Measurements from ENCODE around the gene BMPR1B.

Gene BMPR1B

DNA sequence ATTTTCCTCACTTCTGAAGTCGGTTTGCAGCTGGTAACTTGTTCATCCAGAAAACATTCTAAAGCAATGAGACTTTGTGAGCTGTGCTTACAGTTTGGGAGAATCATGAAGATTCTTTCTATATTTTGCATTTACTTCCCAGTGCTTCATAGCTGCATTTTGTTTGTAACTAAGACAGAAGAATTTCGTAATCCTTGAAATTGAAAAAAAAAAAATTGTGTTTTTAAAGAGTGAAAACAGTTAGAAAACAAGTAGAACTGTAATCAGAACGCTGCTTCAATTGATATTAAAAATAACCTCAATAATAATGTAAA, 398.7 kb downstream of the BMPR1B start:
- no peak for DNase-seq (ENCODE audit: low spot score)
- no peaks in the 10 kb centered on the region for H3K27me3 ChIP-seq (ENCODE audit: insufficient read depth, poor library complexity, severe bottlenecking)
- no peak for ATAC-seq (ENCODE audit: low read depth)
- TF ChIP-seq, protein P1, sequence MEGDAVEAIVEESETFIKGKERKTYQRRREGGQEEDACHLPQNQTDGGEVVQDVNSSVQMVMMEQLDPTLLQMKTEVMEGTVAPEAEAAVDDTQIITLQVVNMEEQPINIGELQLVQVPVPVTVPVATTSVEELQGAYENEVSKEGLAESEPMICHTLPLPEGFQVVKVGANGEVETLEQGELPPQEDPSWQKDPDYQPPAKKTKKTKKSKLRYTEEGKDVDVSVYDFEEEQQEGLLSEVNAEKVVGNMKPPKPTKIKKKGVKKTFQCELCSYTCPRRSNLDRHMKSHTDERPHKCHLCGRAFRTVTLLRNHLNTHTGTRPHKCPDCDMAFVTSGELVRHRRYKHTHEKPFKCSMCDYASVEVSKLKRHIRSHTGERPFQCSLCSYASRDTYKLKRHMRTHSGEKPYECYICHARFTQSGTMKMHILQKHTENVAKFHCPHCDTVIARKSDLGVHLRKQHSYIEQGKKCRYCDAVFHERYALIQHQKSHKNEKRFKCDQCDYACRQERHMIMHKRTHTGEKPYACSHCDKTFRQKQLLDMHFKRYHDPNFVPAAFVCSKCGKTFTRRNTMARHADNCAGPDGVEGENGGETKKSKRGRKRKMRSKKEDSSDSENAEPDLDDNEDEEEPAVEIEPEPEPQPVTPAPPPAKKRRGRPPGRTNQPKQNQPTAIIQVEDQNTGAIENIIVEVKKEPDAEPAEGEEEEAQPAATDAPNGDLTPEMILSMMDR (IDR thresholded peaks at IDR 0.05; ENCODE audit: poor library complexity, severe bottlenecking): peak; percentile 67
- H3K9me3 ChIP-seq (ENCODE audit: severe bottlenecking): no peaks in the 10 kb centered on the region
- no peaks in the 10 kb centered on the region for H3K36me3 ChIP-seq (ENCODE audit: low read depth)
- H3K4me3 ChIP-seq (ENCODE audit: severe bottlenecking): no peak overlapping the region
- no peak overlapping the region for H3K27ac ChIP-seq (ENCODE audit: poor library complexity, severe bottlenecking)
- H3K4me1 ChIP-seq (ENCODE audit: insufficient read depth, poor library complexity, severe bottlenecking): no peaks in the 10 kb centered on the region

DNA sequence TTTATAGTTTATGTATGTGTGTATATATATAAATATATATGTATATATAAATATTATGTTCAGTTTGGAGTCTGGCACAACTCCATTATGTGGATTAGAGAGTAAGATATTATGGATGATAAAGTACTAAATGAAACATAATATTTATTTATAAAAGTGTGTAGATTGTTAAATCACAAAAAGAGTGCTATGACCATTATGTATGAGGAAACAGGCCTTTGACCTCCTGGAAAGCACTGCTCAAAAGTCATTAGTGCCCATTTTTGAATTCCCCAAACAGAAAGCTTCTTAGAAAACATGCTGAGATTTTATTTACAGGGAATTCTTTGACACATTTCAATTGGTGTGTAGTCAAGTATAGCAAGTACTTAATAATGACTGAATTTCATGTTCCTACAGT, 399.8 kb downstream of the BMPR1B start:
- no peak for ATAC-seq (ENCODE audit: low read depth)
- TF ChIP-seq, protein P1 (IDR thresholded peaks at IDR 0.05; ENCODE audit: poor library complexity, severe bottlenecking): no peak
- no peak overlapping the region for H3K27ac ChIP-seq (ENCODE audit: poor library complexity, severe bottlenecking)
- no peaks in the 10 kb centered on the region for H3K27me3 ChIP-seq (ENCODE audit: insufficient read depth, poor library complexity, severe bottlenecking)
- no peak for DNase-seq (ENCODE audit: low spot score)
- no peak overlapping the region for H3K4me3 ChIP-seq (ENCODE audit: severe bottlenecking)
- no peaks in the 10 kb centered on the region for H3K4me1 ChIP-seq (ENCODE audit: insufficient read depth, poor library complexity, severe bottlenecking)
- no peaks in the 10 kb centered on the region for H3K36me3 ChIP-seq (ENCODE audit: low read depth)
- H3K9me3 ChIP-seq (ENCODE audit: severe bottlenecking): no peaks in the 10 kb centered on the region

DNA sequence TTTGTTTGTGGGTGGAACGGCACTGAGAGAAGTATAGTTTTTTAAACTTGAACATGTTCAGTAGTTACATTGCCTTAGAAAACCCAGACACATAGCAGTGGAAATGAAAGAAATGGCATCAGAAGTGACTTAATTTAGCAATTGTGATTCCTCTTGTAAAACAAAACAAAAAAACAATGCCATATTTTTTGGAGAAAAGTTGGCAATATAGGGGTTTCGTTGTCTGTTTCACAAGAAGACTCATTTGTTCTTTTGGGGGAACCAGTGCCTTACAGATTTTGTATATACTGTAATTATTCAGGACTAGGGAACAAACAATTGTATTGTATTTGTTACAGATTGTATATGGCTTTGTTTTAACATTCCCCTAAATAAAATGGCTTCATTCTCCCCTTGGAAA, 400.3 kb downstream of the BMPR1B start:
- Histone ChIP-seq H3K4me1 (ENCODE audit: insufficient read depth, poor library complexity, severe bottlenecking) (no peaks in the 10 kb centered on the region), H3K4me3 (ENCODE audit: severe bottlenecking) (no peak overlapping the region), H3K9me3 (ENCODE audit: severe bottlenecking) (no peaks in the 10 kb centered on the region), H3K36me3 (ENCODE audit: low read depth) (no peaks in the 10 kb centered on the region), H3K27me3 (ENCODE audit: insufficient read depth, poor library complexity, severe bottlenecking) (no peaks in the 10 kb centered on the region), H3K27ac (ENCODE audit: poor library complexity, severe bottlenecking) (no peak overlapping the region)
- TF ChIP-seq, protein P1 (IDR thresholded peaks at IDR 0.05; ENCODE audit: poor library complexity, severe bottlenecking): no peak
- no peak for DNase-seq (ENCODE audit: low spot score)
- no peak for ATAC-seq (ENCODE audit: low read depth)

DNA sequence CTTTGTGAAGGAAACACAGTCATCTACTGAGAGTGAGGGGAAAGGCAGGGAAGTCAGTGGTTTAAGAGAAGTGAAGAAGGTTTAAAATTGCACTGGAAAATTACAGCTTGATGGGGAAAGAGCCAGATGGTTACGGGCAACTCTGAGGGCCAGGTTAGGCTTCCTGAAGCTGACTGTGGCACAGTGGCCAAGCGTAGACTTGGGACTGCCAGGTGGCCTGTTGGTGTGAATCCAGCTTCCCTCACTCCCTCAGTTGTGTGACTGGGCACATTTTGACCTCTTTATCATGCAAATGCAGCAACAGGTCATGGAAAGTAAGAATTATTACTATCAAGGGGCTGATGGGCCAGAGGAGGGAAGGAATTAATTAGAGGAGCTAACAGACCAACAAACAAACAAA, 400.9 kb downstream of the BMPR1B start:
- Histone ChIP-seq H3K4me3 (ENCODE audit: severe bottlenecking) (no peak overlapping the region), H3K9me3 (ENCODE audit: severe bottlenecking) (no peaks in the 10 kb centered on the region), H3K27ac (ENCODE audit: poor library complexity, severe bottlenecking) (no peak overlapping the region), H3K36me3 (ENCODE audit: low read depth) (no peaks in the 10 kb centered on the region), H3K4me1 (ENCODE audit: insufficient read depth, poor library complexity, severe bottlenecking) (no peaks in the 10 kb centered on the region), H3K27me3 (ENCODE audit: insufficient read depth, poor library complexity, severe bottlenecking) (no peaks in the 10 kb centered on the region)
- TF ChIP-seq, protein P1 (IDR thresholded peaks at IDR 0.05; ENCODE audit: poor library complexity, severe bottlenecking): no peak
- ATAC-seq (ENCODE audit: low read depth) (no peak), DNase-seq (ENCODE audit: low spot score) (no peak)

DNA sequence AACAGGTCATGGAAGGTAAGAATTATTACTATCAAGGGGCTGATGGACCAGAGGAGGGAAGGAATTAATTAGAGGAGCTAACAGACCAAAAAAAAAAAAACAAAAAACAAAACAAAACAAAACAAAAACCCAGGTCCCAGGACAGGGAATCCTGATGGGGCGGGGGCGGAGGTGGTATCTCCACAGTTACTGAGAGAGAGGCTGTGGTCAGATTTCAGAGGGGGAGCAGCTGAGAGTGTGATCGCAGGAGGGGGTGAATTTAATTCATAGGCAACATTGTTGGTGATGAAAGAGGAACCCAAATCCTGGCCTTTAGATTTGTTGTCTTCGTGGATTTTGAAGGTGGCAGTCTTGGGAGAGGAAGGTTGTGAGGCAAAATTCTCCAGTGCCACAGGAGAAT, 401.6 kb downstream of the BMPR1B start:
- no peak overlapping the region for H3K4me3 ChIP-seq (ENCODE audit: severe bottlenecking)
- H3K27me3 ChIP-seq (ENCODE audit: insufficient read depth, poor library complexity, severe bottlenecking): no peaks in the 10 kb centered on the region
- no peak for DNase-seq (ENCODE audit: low spot score)
- no peaks in the 10 kb centered on the region for H3K36me3 ChIP-seq (ENCODE audit: low read depth)
- no peak for ATAC-seq (ENCODE audit: low read depth)
- no peak overlapping the region for H3K27ac ChIP-seq (ENCODE audit: poor library complexity, severe bottlenecking)
- no peaks in the 10 kb centered on the region for H3K4me1 ChIP-seq (ENCODE audit: insufficient read depth, poor library complexity, severe bottlenecking)
- no peaks in the 10 kb centered on the region for H3K9me3 ChIP-seq (ENCODE audit: severe bottlenecking)
- TF ChIP-seq, protein P1 (IDR thresholded peaks at IDR 0.05; ENCODE audit: poor library complexity, severe bottlenecking): no peak
